Choroid plexus epithelial cell (primary cell): ENCODE results near the gene IER5.

Source experiments
- DNase-seq: peaks from one replicate; pipeline ENCODE4 v3.0.0-alpha.2; 2010; ENCODE audit warnings: low read depth
- H3K4me3 ChIP-seq: 2 replicates; pipeline ENCODE4 v1.5.1; 2011; ENCODE audit warnings: low read depth, mild to moderate bottlenecking, control low read depth, low read length, moderate library complexity
- CTCF ChIP-seq: conservative IDR thresholded peaks from 2 replicates; pipeline ENCODE4 v1.5.1; 2011; ENCODE audit warnings: low read depth, mild to moderate bottlenecking, control low read depth, inconsistent platforms, low read length, moderate library complexity

Gene IER5

DNA sequence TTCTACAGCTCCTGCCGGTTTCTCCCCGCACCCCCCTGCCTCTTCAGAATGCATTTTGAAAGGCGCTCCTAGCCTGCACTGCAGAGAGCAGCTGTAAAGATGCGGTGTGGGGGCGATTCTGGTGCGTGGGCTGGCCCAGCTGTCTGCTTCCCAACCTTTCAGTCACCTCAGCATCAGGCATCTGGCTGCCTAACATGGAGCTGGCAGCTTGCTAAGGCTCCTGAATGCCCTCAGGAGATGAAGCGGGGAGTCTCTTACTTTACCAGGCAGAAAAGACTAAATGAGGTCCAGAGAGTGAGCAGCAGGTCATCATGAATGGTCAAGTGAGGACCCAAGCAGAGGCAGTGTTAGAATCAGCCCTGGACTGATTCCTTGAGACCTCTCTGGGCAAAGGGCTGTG is 8.7 kb downstream of the IER5 start:
- no peak overlapping the region for H3K4me3 ChIP-seq
- no peak for DNase-seq
- no peak for TF ChIP-seq CTCF

- no peak for TF ChIP-seq CTCF
- peak; percentile 72 for DNase-seq
Observed at GRCh38 chr1:181099152-181100014, 10.9 kb downstream of the IER5 start.

DNA sequence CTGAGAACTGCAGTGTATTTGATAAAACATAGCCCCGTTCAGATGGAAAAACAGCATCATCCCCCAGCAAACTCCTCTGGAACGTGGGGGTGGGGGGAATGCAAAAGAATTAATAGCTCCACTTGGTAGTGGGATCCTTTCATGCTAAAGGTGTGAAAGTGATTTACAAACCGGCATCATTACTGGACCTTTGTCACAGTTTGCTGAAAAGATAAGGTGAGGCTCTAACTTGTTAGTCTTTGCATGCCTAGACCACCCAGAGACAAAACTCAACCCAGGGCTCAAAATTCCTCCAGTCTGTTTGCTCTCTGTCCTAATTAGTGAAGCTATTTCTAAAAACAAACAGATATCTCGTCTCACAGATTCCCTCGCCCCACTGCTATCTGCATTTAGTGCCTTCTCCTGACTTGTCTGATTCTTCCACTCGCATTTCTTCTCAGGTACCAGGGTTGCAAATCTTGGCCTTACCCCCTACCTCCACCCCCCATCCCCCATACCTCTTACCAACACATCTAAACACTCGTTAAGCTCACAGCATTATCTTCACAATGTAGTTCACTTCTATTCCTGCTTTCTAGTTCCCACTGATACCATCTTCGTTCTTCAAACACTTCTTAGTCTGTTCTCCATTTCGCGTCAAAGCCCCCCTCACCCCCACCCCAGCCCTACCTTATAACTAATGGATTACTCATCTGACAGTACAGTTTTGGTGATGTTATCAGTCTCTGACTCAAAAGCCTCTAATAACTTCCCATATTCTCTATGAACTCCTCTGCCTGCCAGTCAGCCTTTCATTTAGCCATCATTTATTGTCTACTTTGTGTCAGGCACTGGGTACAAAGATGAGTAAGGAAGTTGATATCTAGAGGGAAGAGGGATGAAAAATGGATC is 11.8 kb downstream of the IER5 start:
- H3K4me3 ChIP-seq: no peak overlapping the region
- DNase-seq: no peak
- TF ChIP-seq CTCF: no peak

More at GRCh38 chr1:181099152-181100014, 10.9 kb downstream of the IER5 start:
- H3K4me3 ChIP-seq: no peak overlapping the region

GRCh38 chr1:181100934-181101333 is 12.4 kb downstream of the IER5 start:
- TF ChIP-seq CTCF: no peak
- H3K4me3 ChIP-seq: no peak overlapping the region

GRCh38 chr1:181101581-181102226 is 13.2 kb downstream of the IER5 start:
- peak; percentile 90 for DNase-seq
- H3K4me3 ChIP-seq: peak overlapping the region; percentile 21
- no peak for TF ChIP-seq CTCF

More at GRCh38 chr1:181100934-181101333, 12.4 kb downstream of the IER5 start:
- DNase-seq: no peak

DNA sequence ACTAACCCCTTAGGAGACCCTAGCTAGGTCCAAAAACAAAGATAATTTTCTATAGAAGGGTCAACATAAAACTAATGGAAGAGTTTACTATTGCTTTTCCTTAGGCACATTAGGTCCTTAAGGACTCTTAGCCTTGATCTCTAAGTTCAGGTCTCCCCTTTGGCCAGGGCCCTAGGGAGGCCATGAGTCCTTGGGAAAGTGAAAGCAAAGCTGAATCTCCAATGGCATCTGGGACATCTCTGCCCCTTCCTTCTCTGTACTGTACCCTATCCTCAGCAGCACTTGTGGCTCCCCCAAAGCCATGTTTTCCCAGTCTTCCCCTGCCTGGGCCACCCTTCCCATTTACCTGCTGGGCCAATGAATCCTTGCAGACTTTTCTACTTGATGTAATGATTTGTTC is 14.3 kb downstream of the IER5 start:
- H3K4me3 ChIP-seq: no peak overlapping the region
- no peak for DNase-seq
- TF ChIP-seq CTCF: no peak
